CD4-positive, alpha-beta T cell (primary cell): ENCODE results near the gene ST8SIA3. TPM values are rescaled to one million over a fixed set of nuclear protein-coding genes. Genes with fewer than 3 reads are reported as not detected.

Experiments used
- ATAC-seq: fragments of 200-7000 bp; cut with Tn5 transposase; one replicate; pipeline ENCODE4 v1.10.0; 2022; ENCODE audit warnings: mild to moderate bottlenecking; ENCODE audit not compliant: poor library complexity
- CTCF ChIA-PET: fragments of 350-600 bp; sonication (Branson Sonifier 250); formaldehyde crosslinking; loops from one replicate; lab custom pipeline; 2021; ENCODE audit warnings: antibody characterized with exemption, inconsistent platforms; lab: Charles Lee
- POLR2A ChIA-PET: fragments of 350-600 bp; sonication (Branson Sonifier 250); formaldehyde crosslinking; loops from one replicate; lab custom pipeline; 2021; ENCODE audit warnings: antibody characterized with exemption, inconsistent platforms; lab: Charles Lee
- DNase-seq, 14 experiments: peaks; one replicate each; pipeline ENCODE4 v3.0.0-alpha.2; 2013 to 2020; ENCODE audit warnings: mixed read lengths in 2 of 14
- H3K27ac ChIP-seq, 2 donors: one replicate each; pipeline versions ENCODE4 v1.5.1 to v1.7.0; 2013; ENCODE audit warnings: low read length in 2 of 2, low read depth in 1 of 2, mild to moderate bottlenecking in 1 of 2
- H3K27me3 ChIP-seq, 2 experiments: 1 replicate in 1 of 2; 2 replicates in 1 of 2; pipeline versions ENCODE4 v1.6.1 to v1.7.0; 2013; ENCODE audit warnings: low read length in 2 of 2, control low read depth in 1 of 2, mild to moderate bottlenecking in 1 of 2, moderate library complexity in 1 of 2; ENCODE audit not compliant: insufficient read depth in 2 of 2, control insufficient read depth in 1 of 2
- H3K36me3 ChIP-seq: one replicate; pipeline ENCODE4 v1.6.1; 2013; ENCODE audit warnings: low read length, control low read depth; ENCODE audit not compliant: insufficient read depth
- H3K4me1 ChIP-seq: one replicate; pipeline ENCODE4 v1.6.1; 2013; ENCODE audit warnings: low read length, control low read depth; ENCODE audit not compliant: insufficient read depth
- H3K4me3 ChIP-seq: one replicate; pipeline ENCODE4 v1.5.1; 2013; ENCODE audit warnings: mild to moderate bottlenecking, low read length, moderate library complexity
- H3K9me3 ChIP-seq, 2 experiments: 1 replicate in 1 of 2; 2 replicates in 1 of 2; pipeline versions ENCODE4 v1.6.1 to v1.7.0; 2013; ENCODE audit warnings: low read length in 2 of 2, mild to moderate bottlenecking in 2 of 2, control low read depth in 1 of 2, moderate library complexity in 1 of 2; ENCODE audit not compliant: control insufficient read depth in 1 of 2, insufficient read depth in 1 of 2
- H3K27ac Mint-ChIP-seq: one replicate; pipeline ENCODE4 v1.8.0; 2020; ENCODE audit warnings: mixed read lengths
- H3K27me3 Mint-ChIP-seq: one replicate; pipeline ENCODE4 v1.8.0; 2021; ENCODE audit warnings: mixed read lengths
- H3K36me3 Mint-ChIP-seq: one replicate; pipeline ENCODE4 v1.8.0; 2021; ENCODE audit warnings: low read depth, mixed read lengths
- H3K4me1 Mint-ChIP-seq: one replicate; pipeline ENCODE4 v1.8.0; 2021; ENCODE audit warnings: low read depth, mixed read lengths
- H3K4me3 Mint-ChIP-seq: one replicate; pipeline ENCODE4 v1.8.0; 2020; ENCODE audit warnings: mild to moderate bottlenecking, mixed read lengths
- H3K9me3 Mint-ChIP-seq: one replicate; pipeline ENCODE4 v1.8.0; 2020; ENCODE audit warnings: mixed read lengths
- CTCF ChIP-seq: fragments of 200-600 bp; IDR thresholded peaks from one replicate; pipeline ENCODE4 v1.8.0; 2022; ENCODE audit warnings: antibody characterized with exemption, mild to moderate bottlenecking
- intact Hi-C, 2 experiments: fragments of 100-400 bp; cut with DNase I in 1 of 2; cut with micrococcal nuclease in 1 of 2; formaldehyde crosslinking; loops; one replicate each; pipeline versions ENCODE4 v1.15.1 to v1.9.0; 2023 to 2025; cut with DNase I, micrococcal nuclease
- total RNA-seq, 174 experiments: library from RNA in 2 of 174; stranded (reverse) in 2 of 174; gene quantifications; one replicate each; pipeline ENCODE4 v1.2.3 and lab custom pipeline; 2021 to 2026

Gene ST8SIA3
- total RNA-seq, 2 experiments from 2014 or later: not detected

- H3K4me1 Mint-ChIP-seq: no peaks in the 10 kb centered on the region
- Histone ChIP-seq H3K27ac (no peak overlapping the region), H3K36me3 (no peaks in the 10 kb centered on the region), H3K27me3 (peaks cover 9% of the 10 kb centered on the region in 2 experiments), H3K4me1 (no peaks in the 10 kb centered on the region), H3K9me3 (peaks cover 4 to 8% of the 10 kb centered on the region in 2 experiments), H3K4me3 (no peak overlapping the region)
- H3K27ac Mint-ChIP-seq: no peak overlapping the region
- H3K4me3 Mint-ChIP-seq: no peak overlapping the region
- intact Hi-C loops: no loop called here
- H3K27me3 Mint-ChIP-seq: peaks cover 68% of the 10 kb centered on the region
- no peak for TF ChIP-seq CTCF
- CTCF ChIA-PET: no interaction called here
- H3K9me3 Mint-ChIP-seq: peaks cover 6% of the 10 kb centered on the region
- ATAC-seq (no peak), DNase-seq (no peak)
- no peaks in the 10 kb centered on the region for H3K36me3 Mint-ChIP-seq
- POLR2A ChIA-PET: no interaction called here
Observed at GRCh38 chr18:57416542-57416941, 64.2 kb downstream of the ST8SIA3 start.

Other genes with a start within 250 kb of the ST8SIA3 start
- gene BOD1L2, start 205.5 kb upstream of the ST8SIA3 start, total RNA-seq: not detected
- gene ONECUT2, start 82.8 kb downstream of the ST8SIA3 start, total RNA-seq: not detected
- gene FECH, start 234.1 kb downstream of the ST8SIA3 start, total RNA-seq: 1 to 10 TPM; 7.5 to 8.1 TPM